SIG-M5 treated with dmso at 0.1 percent for 504 hours (cell line): Measurements from ENCODE around the gene TTC23L.
"Not testable (repeated sequence)": the region's sequence is repeated elsewhere in the genome, so short reads cannot be mapped to it uniquely, and the experiment has no call there.

Experiments used
- DNase-seq: peaks from one replicate; lab custom pipeline; 2025; ENCODE audit not compliant: unreplicated experiment; lab: John Stamatoyannopoulos, UW

The TTC23L gene, protein sequence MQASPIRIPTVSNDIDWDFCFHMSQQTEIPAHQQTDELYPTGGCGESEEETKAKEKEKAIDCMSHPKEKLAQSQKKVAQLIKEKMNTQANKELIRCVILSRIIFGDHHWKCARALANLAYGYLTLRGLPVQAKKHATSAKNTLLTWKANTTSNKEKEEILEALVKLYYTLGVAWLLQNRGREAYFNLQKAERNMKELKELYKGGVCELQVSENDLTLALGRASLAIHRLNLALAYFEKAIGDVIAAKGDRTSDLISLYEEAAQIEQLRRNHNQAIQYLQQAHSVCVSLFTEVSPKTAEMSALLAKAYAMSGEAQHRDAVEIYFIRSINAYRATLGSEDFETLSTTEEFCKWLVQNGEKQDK

DNA sequence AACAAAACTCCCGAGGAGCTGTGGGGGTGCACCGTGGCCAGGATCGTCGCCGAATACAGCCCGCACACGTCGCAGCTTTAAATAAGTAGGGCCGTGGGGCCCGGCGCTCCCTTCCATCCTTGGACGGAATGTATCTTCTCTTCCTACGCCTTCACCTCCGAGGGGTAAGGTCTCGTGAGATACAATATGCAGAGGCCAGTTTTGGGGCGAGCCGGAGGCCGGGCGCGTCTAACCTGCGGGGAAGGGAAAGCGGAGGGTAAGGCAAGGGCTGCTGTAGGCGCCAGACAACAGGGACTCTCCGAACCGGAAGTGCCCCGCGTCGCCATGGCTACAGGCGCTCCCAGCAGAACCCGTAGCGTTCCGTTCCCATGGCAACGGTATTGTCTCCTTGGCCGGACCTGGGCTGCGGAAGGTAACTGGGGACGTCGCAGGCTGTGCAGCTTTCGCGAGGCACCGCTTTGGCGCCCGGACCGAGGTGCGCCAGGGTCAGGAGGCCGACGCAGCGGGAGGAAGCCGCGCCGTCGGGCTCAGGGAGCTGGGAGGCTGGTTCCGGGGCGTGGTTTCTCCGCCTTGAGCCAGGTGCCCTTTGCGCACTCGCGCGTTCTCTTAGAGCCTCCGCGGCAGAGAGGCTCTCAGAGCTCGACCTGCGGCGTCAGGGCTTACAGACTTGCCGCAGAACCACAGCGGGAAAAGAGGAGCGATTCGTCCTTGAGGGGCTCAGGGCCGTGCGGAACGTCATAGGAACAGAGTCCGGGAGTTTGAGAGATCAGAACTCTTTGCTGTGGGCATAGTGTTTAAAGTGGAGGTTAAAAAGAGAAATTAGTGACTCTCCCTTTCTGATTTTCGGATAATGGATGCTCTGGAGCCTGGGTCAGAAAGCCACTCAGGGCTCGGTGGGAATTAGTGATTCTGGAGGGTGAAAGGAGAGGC lies at the start of gene TTC23L:
TSS of gene TTC23L (plus strand) at position 380 of the 930 bp plus-strand sequence. CDS start 1,508 bp downstream, outside the sequence.
- peak; percentile 71 for DNase-seq

DNA sequence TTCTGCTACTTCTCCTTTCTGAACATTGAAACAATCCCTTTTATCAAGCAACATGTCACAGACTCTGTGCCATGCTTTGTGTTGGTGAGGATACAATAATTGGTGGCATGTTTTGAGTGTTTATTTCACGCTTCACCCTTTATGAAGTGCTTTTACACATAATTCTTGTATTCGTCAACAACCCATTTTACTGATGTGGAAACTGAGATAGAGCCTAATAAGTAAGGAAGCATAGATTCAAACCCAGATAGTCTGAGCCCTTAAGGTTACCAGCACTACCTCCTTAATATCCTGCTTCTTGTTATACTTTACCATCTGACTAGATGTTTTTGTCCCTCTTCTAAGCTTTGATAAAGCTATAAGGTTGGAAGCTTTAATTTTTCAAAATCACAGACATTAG lies 49.3 kb upstream of the TTC23L start:
- no peak for DNase-seq

DNA sequence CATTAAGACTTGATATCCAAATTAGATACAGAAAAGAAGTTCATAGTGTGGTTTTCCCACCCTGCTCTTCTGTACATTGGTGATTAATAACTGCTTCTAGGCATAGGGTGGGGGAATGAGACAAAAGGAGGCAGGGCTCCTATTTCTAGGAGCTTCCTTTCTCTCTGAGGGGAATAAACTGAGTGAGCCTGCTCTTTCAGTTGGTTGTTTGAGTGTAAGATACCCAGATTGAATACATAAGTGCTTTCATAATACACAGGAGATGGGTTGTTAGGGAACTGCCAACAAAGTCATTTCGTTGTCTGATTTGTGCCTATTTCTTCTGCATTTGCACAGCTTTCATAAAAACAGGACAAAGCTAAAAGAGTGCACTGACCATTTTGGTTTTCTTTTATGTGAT lies 48.9 kb upstream of the TTC23L start:
- no peak for DNase-seq

DNA sequence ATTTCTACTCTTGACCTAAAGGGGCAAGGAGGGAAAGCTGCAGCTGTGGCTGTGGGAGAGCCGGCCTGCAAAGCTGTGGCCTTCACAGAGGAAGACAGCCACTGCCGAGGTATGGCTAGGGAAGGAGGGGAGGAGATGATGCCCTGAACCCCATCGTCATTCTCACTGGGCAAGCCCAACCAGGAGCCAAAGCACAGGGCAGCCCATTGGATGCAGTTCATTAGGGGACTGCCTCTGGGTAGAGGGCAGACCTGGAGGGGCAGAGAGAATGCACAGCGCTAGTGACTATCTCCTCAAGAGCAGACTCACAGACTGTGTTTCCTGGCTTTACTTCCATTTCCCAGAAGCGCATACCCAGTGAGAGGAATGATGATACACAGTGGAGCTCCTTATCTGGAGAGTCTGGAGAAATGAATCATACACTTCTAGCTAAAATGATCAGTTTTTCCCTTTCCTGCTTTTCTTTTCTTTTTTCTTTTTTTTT lies 47.2 kb upstream of the TTC23L start:
- DNase-seq = no peak

DNA sequence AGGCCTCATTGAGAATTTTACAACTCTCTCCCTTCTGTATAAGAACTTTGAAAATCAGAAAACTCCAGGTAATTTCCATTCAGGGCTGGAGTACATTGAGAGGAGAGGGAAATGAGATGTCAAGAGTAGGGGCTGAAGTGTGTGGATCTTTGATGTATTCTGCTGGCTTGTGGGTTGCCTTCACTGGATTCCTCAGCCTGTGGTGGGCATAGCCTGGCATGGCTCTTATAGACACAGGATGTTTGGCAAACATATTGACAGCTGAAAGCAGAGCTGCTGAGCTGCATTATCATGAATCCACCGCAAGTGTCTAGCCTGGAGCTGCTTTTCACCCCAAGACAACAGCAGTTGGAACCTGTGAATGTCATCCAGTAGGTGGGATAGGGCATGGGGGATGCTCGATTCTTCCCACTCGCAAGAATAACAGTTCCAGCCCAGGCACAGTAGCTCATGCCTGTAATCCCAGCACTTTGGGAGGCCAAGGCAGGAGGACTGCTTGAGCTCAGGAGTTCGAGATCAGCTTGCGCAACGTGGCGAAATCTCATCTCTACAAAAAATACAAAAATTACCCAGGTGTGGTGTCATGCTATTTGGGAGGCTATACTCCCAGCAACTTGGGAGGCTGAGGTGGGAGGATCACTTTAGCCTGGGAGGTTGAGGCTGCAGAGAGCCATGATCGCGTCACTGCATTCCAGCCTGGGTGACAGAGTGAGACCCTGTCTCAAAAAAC lies 36.0 kb upstream of the TTC23L start:
- DNase-seq = no peak

DNA sequence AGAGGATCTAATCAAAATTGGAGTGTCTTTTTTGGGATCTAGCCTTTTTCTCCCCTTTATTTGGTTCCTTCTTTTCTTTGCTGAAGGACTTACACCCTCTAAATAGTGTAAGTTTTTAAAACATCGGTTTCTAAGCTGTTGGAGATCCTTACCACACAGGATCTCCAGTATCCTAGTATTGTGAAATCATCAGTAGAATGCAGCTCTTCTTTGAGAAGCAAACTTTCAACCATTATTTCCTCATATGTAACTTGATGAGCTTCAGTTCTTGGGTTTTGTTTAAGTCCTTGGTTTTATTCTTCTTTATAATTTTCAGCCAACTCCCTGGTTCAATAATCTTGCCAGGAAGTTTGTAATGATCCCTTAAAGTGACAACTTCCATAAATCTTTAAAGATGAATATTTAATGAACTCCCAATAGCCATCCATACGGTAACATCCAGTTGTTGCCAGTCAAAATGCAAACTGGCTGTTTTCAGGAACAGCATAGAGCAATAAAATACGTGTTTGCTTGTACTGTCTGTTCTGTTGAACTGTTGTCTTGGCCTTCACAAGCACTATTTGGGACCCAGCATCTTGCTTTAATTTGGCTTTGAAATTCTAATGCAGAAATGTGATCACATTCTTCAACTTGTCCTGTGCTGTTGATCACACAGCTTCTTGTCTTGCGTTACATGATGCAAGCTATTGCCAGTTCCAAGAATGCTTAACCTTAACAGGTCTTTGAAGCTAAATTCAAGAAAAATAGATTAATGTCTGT lies 34.8 kb upstream of the TTC23L start:
- DNase-seq = peak; percentile 52

DNA sequence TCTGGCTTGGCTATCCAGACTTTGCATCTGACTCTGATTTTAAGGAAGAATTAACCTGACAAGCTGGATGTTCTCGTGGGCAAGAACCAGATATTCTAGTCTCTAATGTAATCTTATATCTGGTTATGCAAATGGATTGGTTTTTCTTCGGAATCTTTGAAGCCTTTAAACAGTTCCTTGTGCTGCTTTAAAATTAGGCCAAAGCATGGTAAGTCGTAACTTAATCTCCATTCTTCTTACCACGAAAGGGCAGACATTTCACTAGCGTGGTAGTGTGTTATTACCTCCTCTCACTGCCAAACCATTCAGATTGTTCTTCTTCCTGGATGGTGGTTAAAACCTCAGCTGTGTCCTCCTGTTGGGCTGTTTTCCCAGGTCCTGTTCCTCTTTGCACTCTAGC lies 34.1 kb upstream of the TTC23L start:
- DNase-seq = no peak

DNA sequence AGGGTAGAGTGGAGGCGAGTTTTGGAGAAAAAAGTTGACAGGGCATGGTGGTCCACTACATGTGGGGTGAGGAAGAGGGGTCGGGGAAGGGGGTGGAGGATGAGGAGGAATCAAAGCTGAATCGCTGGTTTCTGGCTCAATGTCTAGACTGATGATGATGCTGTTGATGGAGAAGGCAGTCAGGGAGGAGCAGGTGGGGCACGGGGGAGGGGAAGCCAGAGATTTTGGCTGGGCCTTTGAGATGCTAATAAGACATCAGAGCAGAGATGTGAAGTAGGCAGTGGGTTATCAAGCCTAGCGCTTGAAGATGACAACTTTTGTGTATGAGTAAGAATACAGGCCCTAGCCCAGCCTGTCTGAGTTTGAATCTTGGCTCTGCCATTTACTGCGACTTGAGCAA lies 32.4 kb upstream of the TTC23L start:
- DNase-seq = no peak

DNA sequence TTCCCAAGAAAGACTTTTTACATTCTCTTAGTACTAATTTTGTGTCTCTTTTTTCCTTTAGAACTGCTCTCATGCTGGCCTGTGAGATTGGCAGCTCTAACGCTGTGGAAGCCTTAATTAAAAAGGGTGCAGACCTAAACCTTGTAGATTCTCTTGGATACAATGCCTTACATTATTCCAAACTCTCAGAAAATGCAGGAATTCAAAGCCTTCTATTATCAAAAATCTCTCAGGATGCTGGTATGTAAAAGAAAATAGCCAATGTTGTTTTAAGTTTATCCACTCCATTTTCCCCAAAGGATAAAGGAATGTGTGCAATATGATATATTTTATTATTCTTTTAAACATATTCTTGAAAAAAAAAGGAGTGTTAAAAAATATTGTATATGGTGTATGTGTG lies 27.3 kb upstream of the TTC23L start:
- no peak for DNase-seq

DNA sequence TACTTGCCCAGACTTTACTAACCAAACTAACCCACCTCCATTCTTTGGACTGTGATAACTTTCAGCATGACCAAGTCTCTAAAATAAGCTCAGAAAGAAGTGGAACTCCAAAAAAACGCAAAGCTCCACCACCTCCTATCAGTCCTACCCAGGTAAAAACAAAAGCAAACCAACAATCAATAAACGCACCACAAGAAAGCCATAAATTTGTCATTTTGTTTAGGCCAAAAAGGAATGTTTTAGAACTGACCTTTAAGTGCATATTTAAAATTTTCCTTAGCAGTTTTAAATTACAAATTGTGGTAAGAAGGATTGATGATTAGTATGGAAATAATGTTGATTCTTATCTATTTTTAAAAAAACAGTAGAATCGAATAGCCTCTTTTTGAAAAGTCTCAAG lies 25.5 kb upstream of the TTC23L start:
- no peak for DNase-seq

DNA sequence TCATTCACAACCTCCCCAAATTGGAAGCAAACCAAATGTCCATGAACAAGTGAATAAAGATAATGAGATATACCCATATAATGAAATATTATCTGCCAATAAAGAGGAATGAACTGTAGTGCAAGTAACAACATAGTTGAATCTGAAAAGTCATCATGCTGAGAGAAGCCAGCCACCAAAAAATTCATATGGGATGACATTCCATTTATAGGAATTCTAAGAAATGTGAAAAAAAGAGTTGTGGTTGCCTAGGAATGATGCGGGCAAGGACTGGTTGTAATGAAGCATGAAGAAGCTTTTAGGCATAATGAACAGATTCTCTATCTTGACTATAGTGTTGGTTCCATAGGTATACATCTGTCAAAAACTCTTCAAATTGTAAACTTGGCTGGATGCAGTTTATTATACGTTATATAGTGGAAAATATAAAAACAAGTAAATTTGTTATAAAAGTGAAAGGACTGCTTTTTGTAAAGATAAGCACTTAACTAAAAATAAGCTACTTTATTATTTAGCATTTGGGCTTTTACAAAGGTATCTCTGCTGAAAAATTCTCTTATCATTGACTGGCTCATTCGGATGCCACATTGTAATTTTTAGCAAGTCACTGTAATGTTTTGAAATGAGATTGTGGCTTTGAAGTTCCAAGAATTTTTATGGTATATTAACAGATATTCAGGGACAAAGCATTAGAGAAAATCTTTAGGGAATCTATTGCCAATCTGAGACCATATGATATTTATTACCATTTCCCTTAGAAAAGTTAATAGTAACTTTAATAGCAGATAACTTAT lies 21.2 kb upstream of the TTC23L start:
- no peak for DNase-seq

DNA sequence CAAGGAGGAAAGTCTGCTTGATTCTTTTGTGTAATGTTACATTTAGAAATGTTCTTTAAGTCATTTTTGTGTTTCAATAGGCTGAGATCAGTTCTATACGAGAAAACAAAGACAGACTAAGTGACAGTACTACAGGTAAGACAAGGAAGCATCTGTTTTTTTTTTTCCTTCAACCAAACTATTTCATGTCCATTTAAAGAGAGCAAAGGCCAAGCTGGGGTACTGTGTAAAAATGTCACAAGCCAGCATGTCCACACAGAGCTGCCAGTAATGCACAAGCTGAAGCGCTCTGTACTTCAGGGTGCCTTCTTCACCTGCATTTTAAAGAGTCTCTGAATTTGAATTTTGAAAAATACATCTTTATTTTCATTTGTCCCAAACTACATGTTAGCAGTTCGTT lies 20.2 kb upstream of the TTC23L start:
- DNase-seq = no peak

DNA sequence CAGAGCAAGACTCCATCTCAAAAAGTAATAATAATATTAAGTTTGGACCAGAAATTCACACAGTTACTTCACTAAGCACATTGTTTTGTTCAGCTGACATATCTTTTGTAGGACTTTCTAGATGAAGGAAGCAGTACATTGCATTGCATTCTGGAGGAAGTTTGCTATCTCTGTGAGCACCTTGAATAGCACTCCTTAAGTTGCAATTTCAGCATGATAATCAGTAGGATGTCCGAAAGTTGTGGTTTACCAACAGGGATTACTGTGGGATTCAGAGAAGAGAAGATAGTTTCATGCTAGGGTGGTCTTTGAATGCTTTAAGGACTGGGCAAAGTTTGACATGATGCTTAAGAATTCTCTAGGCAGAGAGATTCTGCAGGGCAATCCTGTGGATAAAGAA lies 18.4 kb upstream of the TTC23L start:
- DNase-seq = no peak

DNA sequence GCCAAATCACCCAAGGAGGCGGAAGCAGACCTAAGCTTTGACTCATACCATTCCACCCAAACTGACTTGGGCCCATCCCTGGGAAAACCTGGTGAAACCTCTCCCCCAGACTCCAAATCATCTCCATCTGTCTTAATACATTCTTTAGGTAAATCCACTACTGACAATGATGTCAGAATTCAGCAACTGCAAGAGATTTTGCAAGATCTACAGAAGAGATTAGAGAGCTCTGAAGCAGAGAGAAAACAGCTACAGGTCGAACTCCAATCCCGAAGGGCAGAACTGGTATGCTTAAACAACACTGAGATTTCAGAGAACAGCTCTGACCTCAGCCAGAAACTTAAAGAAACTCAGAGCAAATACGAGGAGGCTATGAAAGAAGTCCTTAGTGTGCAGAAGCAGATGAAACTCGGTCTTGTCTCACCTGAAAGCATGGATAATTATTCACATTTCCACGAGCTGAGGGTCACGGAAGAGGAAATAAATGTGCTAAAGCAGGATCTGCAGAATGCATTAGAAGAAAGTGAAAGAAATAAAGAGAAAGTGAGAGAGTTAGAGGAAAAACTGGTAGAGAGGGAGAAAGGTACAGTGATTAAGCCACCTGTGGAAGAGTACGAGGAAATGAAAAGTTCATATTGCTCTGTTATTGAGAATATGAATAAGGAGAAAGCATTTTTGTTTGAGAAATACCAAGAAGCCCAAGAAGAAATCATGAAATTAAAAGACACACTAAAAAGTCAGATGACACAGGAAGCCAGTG lies 15.8 kb upstream of the TTC23L start:
- no peak for DNase-seq

DNA sequence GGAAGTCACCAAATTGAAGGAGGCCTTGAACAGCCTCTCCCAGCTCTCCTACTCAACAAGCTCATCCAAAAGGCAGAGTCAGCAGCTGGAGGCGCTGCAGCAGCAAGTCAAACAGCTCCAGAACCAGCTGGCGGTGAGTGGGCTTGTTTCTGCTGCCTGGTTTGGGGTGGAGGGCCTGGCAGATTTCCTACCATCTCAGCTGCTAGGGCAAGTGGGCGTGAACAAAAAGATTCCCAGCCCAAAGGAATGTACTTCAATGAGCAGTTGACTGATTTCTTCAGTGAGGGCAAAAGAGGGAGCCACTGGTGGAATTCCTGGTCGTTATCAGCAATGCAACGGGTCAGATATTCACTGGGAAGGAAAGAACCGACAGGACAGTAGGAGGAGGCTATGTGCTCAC lies 12.6 kb upstream of the TTC23L start:
- DNase-seq = no peak

DNA sequence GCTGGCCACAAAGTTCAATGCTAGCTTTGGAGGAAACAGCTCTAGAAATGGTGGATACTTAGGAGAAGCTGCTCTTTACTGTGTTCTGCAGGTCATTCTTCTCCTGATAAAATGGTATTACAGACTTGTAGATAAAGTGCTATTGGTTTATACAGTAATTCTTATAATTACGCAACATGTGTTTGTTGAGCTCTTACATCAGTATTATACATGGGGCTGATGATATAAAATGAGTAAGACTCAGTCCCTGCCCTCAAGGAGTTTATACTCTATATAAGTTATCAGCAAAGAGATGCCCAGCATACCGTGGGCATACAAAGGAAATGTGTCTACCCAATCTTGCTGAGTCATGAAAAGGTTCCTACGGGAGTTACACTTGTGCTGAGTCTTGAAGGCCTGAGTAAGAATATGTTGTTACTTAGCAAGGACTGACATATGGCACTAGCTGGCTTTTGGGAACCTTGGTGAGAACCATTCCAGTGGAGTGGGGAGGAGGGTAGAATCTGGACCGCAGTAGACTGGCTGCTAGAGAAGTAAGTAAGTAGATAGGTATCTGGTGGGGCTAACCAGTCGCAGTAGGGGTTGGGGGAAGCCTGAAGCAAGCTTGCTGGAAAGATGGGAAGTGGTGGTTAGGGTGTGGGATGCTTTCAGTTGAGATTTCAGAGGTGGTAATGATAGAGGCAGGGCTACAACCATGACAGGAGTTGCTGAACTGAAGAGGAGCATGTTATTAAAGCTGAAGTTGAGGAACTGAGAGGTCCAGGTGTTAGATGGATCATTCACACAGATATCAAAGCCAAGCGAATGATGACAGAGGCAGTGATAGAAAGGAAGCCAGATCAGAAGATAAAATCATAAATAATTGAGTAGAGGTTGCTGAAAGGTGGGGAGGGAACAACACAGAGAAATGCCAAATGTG lies 11.1 kb upstream of the TTC23L start:
- no peak for DNase-seq

DNA sequence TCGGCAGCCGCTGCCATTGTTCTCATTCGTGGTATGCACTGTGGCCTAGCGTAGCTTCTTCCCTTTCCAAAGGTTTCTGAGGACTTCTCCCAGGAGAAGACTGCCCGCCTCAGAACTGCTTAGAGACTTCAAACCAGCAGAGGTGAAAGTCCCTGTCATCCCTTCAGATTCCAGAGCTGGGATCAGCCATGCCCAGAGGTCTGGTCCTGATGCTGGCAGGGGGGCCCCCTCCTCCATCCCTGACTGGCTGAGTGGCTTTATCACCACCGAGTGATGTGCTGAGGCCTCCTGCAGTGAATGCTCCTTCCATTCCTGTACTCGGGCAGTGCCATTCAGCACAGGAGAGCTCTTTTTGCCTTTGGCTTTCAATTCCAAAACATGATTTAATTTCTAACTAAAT lies 8.1 kb upstream of the TTC23L start:
- not testable (repeated sequence) for DNase-seq

DNA sequence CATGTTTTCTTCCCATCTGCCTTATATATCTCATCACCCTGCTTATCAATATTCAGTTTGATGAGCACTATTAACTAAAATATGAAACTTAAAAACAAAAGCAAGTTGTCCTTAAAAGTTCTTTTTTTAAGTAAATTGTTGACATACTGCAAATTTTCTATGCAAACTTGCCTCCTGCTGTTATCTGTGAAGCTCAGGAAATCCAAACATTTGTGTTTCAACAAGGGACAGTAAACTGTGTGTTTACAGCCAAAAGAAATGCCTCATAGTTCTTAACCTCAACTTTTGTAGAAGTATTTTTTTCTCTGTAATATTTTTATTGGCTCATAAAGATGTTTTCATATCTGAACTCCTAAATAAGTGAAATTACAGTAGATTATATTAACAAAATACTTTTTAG lies 7.7 kb upstream of the TTC23L start:
- no peak for DNase-seq
